ENCODE measurements around the gene NOD2.

Gene NOD2

DNA sequence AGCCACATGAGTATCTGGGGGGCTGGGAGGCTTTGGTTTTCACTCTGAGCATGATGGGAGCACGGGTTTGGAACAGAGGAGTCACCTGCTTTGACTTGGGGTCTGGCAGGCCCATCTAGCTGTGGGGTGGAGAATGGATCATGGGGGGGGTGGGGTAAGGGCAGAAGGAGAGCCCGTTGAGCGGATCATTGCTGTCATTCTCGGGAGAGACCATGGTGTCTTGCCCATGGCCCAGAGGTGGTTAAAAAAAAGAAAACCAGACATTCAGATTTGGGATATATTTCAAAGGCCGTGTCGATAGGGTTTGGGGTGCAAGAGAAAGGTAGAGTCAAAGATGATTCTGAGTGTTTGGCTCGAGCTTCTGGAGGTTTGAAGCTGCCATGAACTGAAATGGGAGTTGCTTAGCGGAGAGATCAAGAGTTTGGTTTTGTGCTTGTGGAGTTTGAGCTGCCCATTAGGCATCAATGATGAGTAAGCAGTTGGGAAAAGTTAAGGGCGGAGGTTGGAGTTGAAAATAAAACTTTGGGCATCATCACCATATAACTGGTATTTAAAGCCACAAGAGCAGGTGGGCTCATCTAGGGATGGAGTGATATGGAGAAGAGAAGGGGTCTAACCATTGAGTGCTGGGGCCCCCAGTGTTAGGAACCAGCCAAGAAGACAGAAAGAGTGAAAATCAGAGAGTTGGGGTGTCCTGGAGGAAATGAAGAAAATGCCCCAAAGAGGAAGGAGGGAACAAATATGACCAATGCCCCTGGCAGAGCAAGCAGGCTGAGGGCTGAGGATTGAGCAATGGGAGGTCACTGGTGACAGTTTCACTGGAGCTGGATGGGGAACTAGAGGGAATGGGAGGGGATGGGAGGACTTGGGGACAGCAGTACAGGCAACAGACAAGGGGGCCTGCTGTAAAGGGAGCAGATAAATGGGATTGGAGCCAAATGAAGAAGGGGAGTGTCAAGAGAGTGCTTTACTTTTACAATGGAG lies 1.9 kb downstream of the NOD2 start:
- no peak for DNase-seq (ENCODE audit: low spot score)
- TF ChIP-seq CTCF (IDR thresholded peaks at IDR 0.05; ENCODE audit: extremely low read depth, missing control alignments): no peak

GRCh38 chr16:50696126-50696525 lies 2.7 kb downstream of the NOD2 start:
- no peak for TF ChIP-seq CTCF (IDR thresholded peaks at IDR 0.05; ENCODE audit: extremely low read depth, missing control alignments)
- DNase-seq (ENCODE audit: low spot score): peak; percentile 67

GRCh38 chr16:50696575-50697420 lies 3.4 kb downstream of the NOD2 start:
- no peak for TF ChIP-seq CTCF (IDR thresholded peaks at IDR 0.05; ENCODE audit: extremely low read depth, missing control alignments)
- DNase-seq (ENCODE audit: low spot score): peak; percentile 86

DNA sequence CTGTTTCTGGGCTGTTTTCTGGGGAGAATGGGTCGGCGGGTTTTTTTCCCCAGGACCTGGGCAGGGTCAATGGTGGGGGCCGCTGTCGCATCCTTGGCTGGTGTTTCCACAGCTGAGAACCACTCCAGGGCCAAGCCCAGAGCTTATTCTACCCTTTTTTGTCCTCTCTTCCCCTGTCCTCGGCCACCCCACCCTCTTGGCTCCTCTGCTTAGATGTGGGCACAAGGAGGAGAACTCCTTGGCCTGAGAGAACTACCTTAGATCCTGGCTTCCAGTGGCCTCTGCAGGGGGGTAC lies 4.0 kb downstream of the NOD2 start:
- no peak for TF ChIP-seq CTCF (IDR thresholded peaks at IDR 0.05; ENCODE audit: extremely low read depth, missing control alignments)
- DNase-seq (ENCODE audit: low spot score): no peak

DNA sequence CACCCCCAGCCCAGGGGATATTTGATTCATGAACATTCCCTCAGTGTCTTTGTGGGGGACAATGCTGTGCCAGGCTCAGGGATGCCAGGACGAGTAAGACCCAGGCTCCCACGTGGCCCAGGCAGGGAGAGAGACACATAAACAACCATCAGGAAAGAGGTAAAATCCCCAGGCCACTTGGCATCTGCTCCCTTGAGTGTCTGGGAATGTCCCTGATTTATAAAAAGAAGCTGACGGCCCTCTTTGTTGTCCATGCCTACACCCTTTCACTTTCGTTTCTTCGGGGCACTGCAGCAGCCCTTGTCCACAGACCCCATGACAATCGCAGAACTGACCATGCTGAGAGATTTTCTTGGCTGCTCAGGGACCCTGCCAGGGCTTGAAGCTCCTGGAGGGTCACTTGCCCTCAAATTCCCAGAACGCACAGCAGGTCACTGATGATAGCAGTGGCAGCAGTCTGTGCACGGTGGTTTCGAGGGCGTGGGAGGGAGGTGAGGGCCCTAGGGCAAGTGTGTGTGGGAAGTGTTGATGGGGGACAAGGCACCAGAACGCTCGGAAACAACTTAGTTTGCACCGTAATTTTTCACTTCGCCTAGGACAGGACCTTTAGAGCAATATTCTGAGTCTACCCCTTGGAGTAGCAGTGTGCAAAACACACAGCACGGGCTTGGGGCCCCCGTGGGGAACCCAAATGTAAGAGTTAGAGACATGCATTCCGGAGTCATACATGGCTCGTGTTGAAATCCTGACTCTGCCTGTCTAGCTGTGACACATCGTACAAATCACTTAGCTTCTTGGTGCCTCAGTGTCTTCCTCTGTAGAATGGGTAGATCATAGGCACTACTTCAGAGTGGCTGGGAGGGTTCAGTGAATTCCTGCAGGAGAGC lies 4.7 kb downstream of the NOD2 start:
- peak; percentile 74 for DNase-seq (ENCODE audit: low spot score)
- no peak for TF ChIP-seq CTCF (IDR thresholded peaks at IDR 0.05; ENCODE audit: extremely low read depth, missing control alignments)

DNA sequence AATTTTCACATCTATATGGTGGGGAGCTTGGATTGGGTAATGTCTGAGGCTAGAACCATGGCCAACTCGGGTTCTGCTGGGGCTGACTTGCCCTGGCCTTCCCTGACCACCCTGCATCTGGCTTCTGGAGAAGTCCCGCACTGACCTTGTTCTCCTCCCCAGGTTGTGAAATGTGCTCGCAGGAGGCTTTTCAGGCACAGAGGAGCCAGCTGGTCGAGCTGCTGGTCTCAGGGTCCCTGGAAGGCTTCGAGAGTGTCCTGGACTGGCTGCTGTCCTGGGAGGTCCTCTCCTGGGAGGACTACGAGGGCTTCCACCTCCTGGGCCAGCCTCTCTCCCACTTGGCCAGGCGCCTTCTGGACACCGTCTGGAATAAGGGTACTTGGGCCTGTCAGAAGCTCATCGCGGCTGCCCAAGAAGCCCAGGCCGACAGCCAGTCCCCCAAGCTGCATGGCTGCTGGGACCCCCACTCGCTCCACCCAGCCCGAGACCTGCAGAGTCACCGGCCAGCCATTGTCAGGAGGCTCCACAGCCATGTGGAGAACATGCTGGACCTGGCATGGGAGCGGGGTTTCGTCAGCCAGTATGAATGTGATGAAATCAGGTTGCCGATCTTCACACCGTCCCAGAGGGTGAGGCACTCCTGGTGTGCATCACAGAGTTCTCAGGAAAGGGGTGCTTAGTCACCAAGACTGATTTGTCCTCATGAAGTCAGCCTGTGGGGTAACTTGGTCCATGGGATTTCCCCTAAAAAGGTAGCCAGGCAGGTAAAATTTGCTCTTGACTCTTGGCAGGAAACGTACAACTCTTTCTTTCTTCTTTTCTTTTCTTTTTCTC lies 6.1 kb downstream of the NOD2 start:
- no peak for DNase-seq (ENCODE audit: low spot score)
- no peak for TF ChIP-seq CTCF (IDR thresholded peaks at IDR 0.05; ENCODE audit: extremely low read depth, missing control alignments)
